GM18907 (cell line): ENCODE results near the gene SNRPD3.
"Not testable (repeated sequence)": the region's sequence is repeated elsewhere in the genome, so short reads cannot be mapped to it uniquely, and the experiment has no call there.

Experiments used
- ATAC-seq: cut with Tn5 transposase; IDR thresholded peaks from one replicate; pipeline ENCODE4 v1.9.1; 2021; ENCODE audit warnings: mild to moderate bottlenecking, moderate library complexity; ENCODE audit not compliant: unreplicated experiment

SNRPD3 gene

GRCh38 chr22:24606340-24606739 is 50.5 kb downstream of the SNRPD3 start:
- not testable (repeated sequence) for ATAC-seq

DNA sequence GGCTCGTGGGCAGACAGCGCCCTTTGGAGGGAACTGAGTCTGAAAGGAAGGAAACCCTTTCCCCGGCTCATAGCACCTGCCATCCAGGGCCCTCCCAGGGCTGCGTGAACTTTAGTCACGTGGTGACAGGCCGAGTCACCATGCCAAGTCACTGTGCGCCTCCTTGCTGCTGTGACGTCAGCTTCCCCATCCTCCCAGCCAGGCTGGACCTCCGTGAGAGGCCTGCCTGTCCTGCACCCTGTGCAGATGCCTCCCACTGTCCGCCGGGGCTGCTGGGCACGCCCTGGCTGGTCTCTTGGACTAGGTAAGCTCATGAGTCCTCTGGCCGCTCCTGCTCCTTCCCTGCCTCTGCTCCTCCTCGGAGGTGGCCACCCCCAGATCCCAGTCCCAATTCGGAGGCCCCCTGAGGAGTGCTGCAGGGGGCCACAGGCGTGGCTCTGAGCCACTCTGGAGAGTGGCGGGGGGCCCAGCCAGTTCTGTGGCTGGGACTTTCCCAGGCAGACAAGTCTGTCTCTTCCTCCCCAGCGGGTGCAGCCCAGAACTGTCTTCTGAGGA is 51.7 kb downstream of the SNRPD3 start:
- ATAC-seq: peak; percentile 42

DNA sequence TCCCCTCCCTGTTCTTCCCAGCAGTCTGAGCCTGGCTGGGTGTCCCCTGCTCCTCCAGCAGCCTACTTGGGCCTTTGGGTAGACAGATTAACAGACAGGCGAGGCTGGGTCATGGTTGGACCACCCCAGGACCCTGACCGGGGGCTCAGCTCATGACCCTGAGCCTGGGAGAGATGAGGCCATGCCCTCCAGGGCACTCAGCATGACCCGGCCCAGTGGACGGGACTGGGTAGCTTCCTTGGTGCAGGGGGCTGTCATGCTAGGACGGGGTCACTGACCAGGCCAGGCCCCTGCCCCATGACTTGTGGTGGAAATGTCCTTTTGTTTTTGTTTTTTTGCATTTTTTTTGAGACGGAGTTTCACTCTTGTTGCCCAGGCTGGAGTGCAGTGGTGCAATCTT is 52.5 kb downstream of the SNRPD3 start:
- ATAC-seq: not testable (repeated sequence)

DNA sequence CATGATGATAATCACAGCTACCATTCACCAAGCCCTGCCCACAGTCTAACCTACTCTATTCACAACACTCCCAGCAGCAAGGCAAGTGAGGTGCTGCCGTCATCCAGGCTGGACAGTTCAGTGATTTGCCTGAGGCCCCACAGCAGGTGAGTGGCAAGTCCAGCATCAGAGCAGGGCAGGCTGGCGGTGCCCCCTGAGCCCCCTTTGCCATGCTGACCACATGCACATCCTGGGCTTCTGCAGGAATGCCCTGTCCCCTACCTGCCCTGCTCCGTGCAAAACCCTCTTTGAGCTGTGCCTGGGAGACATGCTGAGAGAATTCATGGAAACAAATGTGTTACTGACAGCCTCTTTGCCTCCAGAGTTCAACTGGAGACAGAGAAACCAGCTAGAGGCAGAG is 54.1 kb downstream of the SNRPD3 start:
- ATAC-seq: not testable (repeated sequence)

GRCh38 chr22:24614794-24615193 is 59.0 kb downstream of the SNRPD3 start:
- not testable (repeated sequence) for ATAC-seq

DNA sequence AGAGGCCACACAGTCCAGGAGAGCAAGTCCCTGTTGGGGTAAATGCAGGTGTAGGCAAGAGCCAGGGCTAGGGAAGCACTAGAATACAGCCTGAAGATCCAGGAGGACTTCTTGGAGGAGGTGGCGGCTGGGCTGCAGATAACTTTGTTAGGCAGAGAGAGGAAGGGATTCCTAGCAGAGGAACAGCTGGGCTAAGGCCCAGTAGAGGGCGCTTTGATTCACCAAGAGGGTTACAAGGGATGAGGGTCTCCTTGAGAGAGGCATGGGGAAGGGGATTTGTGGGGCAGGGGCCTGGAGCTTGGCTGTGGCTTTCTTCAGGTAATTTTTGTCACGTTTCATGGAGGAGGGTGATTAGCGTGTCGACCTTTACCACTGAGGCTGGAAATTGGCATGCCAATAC is 65.4 kb downstream of the SNRPD3 start:
- not testable (repeated sequence) for ATAC-seq

DNA sequence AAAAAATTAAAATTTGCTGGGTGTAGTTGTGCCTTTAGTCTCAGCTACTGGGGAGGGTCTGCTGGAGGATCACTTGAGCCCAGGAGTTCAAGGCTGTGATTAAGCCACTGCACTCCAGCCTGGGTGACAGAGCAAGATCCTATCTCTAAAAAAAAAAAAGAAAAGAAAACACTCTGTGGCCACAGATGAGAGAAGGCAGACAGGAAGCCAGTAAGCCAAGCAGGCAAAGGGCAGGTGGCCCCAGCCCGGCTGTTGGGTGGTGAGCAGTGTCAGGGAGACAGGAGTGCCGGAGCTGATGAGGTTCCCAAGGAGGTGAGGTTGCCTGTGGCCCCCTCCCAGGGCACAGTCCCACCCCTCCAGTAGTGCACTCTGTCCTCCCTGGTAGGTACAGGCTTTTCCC is 66.8 kb downstream of the SNRPD3 start:
- ATAC-seq: not testable (repeated sequence)
